ENCODE results near the gene UNC13D. TPM values are rescaled to one million over a fixed set of nuclear protein-coding genes. Genes with fewer than 3 reads are reported as not detected.
"Not testable (repeated sequence)": the region's sequence is repeated elsewhere in the genome, so short reads cannot be mapped to it uniquely, and the experiment has no call there.

The UNC13D gene
- total RNA-seq, 1 donor from 2014 or later = 32.7 TPM

- no peak overlapping the region for H3K4me3 ChIP-seq
- intact Hi-C loops (cut with DNase I) = loop anchor here (10.0 kb wide), 1 partner anchor 109 kb away; the partner anchor contains the start of gene GALK1
Observed at GRCh38 chr17:75873587-75874322, 29.6 kb upstream of the UNC13D start.

GRCh38 chr17:75872434-75873351, 28.5 kb upstream of the UNC13D start:
- H3K4me3 ChIP-seq = peak overlapping the region in 1 of 2 donors; percentile 14
- peak in 1 of 2 donors; percentile 85 for DNase-seq (ENCODE audit: extremely low spot score in 2 of 2)
- H3K27ac ChIP-seq = peak overlapping the region; percentile 99
- TF ChIP-seq CTCF (IDR thresholded peaks at IDR 0.05) = no peak
- TF ChIP-seq POLR2AphosphoS5 (IDR thresholded peaks at IDR 0.05; ENCODE audit: insufficient read depth in 1 of 2, low read depth in 1 of 2) = peak; percentile 77 to 89
- TF ChIP-seq POLR2A (IDR thresholded peaks at IDR 0.05) = no peak
- H3K4me1 ChIP-seq = peaks cover 78% of the 10 kb centered on the region
- no peaks in the 10 kb centered on the region for H3K27me3 ChIP-seq
- intact Hi-C loops (cut with DNase I) = loop anchor here (10.0 kb wide), 1 partner anchor 108 kb away; the partner anchor contains the start of gene GALK1
- H3K36me3 ChIP-seq = peaks cover 0 to 22% of the 10 kb centered on the region in 2 donors
- H3K9me3 ChIP-seq = no peaks in the 10 kb centered on the region

More at GRCh38 chr17:75873587-75874322, 29.6 kb upstream of the UNC13D start:
- Histone ChIP-seq H3K4me1 (peaks cover 74% of the 10 kb centered on the region), H3K27me3 (no peaks in the 10 kb centered on the region), H3K36me3 (peaks cover 0 to 22% of the 10 kb centered on the region in 2 donors), H3K9me3 (no peaks in the 10 kb centered on the region), H3K27ac (peak overlapping the region; percentile 99)
- no peak for DNase-seq (ENCODE audit: extremely low spot score in 2 of 2)
- peak in 1 of 2 donors; percentile 9 for TF ChIP-seq POLR2AphosphoS5 (IDR thresholded peaks at IDR 0.05; ENCODE audit: insufficient read depth in 1 of 2, low read depth in 1 of 2)
- no peak for TF ChIP-seq POLR2A (IDR thresholded peaks at IDR 0.05)

- H3K4me1 ChIP-seq = peaks cover 64% of the 10 kb centered on the region
- H3K27me3 ChIP-seq = not testable (repeated sequence)
Observed at GRCh38 chr17:75870228-75870627, 26.0 kb upstream of the UNC13D start.

GRCh38 chr17:75869282-75870141, 25.3 kb upstream of the UNC13D start:
- H3K4me1 ChIP-seq = peaks cover 64% of the 10 kb centered on the region
- no peaks in the 10 kb centered on the region for H3K27me3 ChIP-seq
- DNase-seq (ENCODE audit: extremely low spot score in 2 of 2) = no peak
- TF ChIP-seq CTCF (IDR thresholded peaks at IDR 0.05) = no peak
- TF ChIP-seq POLR2AphosphoS5 (IDR thresholded peaks at IDR 0.05; ENCODE audit: insufficient read depth in 1 of 2, low read depth in 1 of 2) = peak; percentile 15 to 65
- peak overlapping the region; percentile 9 to 21 for H3K4me3 ChIP-seq
- H3K36me3 ChIP-seq = peaks cover 0 to 9% of the 10 kb centered on the region in 2 donors
- intact Hi-C loops (cut with DNase I) = loop anchor here (1.0 to 10.0 kb wide), 3 partner anchors 8 to 765 kb away; partner anchors contain the start of genes ARMC7 and GALK1
- no peaks in the 10 kb centered on the region for H3K9me3 ChIP-seq
- H3K27ac ChIP-seq = peak overlapping the region; percentile 89

More at GRCh38 chr17:75870228-75870627, 26.0 kb upstream of the UNC13D start:
- H3K36me3 ChIP-seq = peaks cover 0 to 16% of the 10 kb centered on the region in 2 donors
- H3K9me3 ChIP-seq; DNase-seq (ENCODE audit: extremely low spot score in 2 of 2): not testable (repeated sequence)
- peak overlapping the region; percentile 9 to 21 for H3K4me3 ChIP-seq
- intact Hi-C loops (cut with DNase I) = loop anchor here (10.0 kb wide), 1 partner anchor 105 kb away; the partner anchor contains the start of gene GALK1
- H3K27ac ChIP-seq = peak overlapping the region; percentile 89

- peak overlapping the region; percentile 89 for H3K27ac ChIP-seq
- DNase-seq (ENCODE audit: extremely low spot score in 2 of 2); H3K9me3 ChIP-seq; H3K36me3 ChIP-seq; H3K27me3 ChIP-seq: not testable (repeated sequence)
- peak overlapping the region in 1 of 2 donors; percentile 21 for H3K4me3 ChIP-seq
- intact Hi-C loops (cut with DNase I) = loop anchor here (1.0 to 10.0 kb wide), 2 partner anchors 8 to 764 kb away; partner anchors contain the start of gene ARMC7
- peaks cover 64% of the 10 kb centered on the region for H3K4me1 ChIP-seq
Observed at GRCh38 chr17:75868730-75869281, 24.6 kb upstream of the UNC13D start.

GRCh38 chr17:75865404-75866188, 21.4 kb upstream of the UNC13D start:
- DNase-seq (ENCODE audit: extremely low spot score in 2 of 2); H3K36me3 ChIP-seq; H3K27me3 ChIP-seq; H3K9me3 ChIP-seq; H3K4me3 ChIP-seq: not testable (repeated sequence)
- Histone ChIP-seq H3K4me1 (peaks cover 63% of the 10 kb centered on the region), H3K27ac (peak overlapping the region; percentile 75)
- intact Hi-C loops (cut with DNase I) = loop anchor here (10.0 kb wide), 1 partner anchor 761 kb away; the partner anchor contains the start of gene ARMC7
